Progenitor cell of endocrine pancreas (in vitro differentiated cells): ENCODE data around the gene SYTL4. TPM values are rescaled to one million over a fixed set of nuclear protein-coding genes. Genes with fewer than 3 reads are reported as not detected.

ENCODE experiments used
- DNase-seq: peaks from one replicate; pipeline ENCODE4 v3.0.0; 2021; ENCODE audit warnings: low spot score; ENCODE audit not compliant: unreplicated experiment
- H3K27ac Mint-ChIP-seq: 2 replicates; pipeline ENCODE4 v1.8.0; 2021; ENCODE audit warnings: mild to moderate bottlenecking, moderate library complexity, mixed read lengths
- H3K27me3 Mint-ChIP-seq: 2 replicates; pipeline ENCODE4 v1.8.0; 2021; ENCODE audit warnings: mixed read lengths
- H3K36me3 Mint-ChIP-seq: 2 replicates; pipeline ENCODE4 v1.8.0; 2022; ENCODE audit warnings: mixed read lengths; ENCODE audit not compliant: insufficient read depth
- H3K4me1 Mint-ChIP-seq: 2 replicates; pipeline ENCODE4 v1.8.0; 2021; ENCODE audit warnings: low read depth, mixed read lengths
- H3K4me3 Mint-ChIP-seq: 2 replicates; pipeline ENCODE4 v1.8.0; 2021; ENCODE audit warnings: low read depth, mild to moderate bottlenecking, moderate library complexity, mixed read lengths
- H3K9me3 Mint-ChIP-seq: 2 replicates; pipeline ENCODE4 v1.8.0; 2021; ENCODE audit warnings: low read depth, mixed read lengths
- total RNA-seq: library from RNA; stranded (reverse); gene quantifications from 2 replicates; pipeline ENCODE4 v1.2.1, GENCODE V29; 2021
- TF ChIP-seq, protein P1 (sequence below): fragments of 200-600 bp; sonication (generic); IDR thresholded peaks from one replicate; pipeline ENCODE4 v1.5.0; 2021; ENCODE audit warnings: antibody characterized with exemption, mild to moderate bottlenecking; ENCODE audit not compliant: unreplicated experiment

The SYTL4 gene
- total RNA-seq, 1 donor from 2014 or later = 1.8 TPM

DNA sequence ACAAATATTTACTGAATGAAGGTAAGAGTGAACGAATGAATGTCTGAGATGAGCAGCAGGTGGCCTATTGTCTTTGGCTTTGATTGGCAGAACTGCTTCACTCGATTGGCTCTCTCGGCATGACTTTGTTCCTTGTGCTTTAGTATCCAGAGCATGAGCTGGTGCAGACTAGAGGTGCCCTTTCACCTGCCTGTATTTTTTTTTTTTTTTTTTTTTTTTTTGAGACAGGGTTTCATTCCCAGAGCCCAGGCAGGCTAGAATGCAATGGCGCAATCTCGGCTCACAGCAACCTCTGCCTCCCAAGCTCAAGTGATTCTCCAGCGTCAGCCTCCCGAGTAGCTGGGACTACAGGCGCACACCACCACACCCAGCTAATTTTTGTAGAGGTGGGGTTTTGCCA, 49.0 kb downstream of the SYTL4 start:
- H3K4me3 Mint-ChIP-seq = no peak overlapping the region
- TF ChIP-seq, protein P1, sequence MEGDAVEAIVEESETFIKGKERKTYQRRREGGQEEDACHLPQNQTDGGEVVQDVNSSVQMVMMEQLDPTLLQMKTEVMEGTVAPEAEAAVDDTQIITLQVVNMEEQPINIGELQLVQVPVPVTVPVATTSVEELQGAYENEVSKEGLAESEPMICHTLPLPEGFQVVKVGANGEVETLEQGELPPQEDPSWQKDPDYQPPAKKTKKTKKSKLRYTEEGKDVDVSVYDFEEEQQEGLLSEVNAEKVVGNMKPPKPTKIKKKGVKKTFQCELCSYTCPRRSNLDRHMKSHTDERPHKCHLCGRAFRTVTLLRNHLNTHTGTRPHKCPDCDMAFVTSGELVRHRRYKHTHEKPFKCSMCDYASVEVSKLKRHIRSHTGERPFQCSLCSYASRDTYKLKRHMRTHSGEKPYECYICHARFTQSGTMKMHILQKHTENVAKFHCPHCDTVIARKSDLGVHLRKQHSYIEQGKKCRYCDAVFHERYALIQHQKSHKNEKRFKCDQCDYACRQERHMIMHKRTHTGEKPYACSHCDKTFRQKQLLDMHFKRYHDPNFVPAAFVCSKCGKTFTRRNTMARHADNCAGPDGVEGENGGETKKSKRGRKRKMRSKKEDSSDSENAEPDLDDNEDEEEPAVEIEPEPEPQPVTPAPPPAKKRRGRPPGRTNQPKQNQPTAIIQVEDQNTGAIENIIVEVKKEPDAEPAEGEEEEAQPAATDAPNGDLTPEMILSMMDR = no peak
- no peak overlapping the region for H3K27ac Mint-ChIP-seq
- H3K4me1 Mint-ChIP-seq = no peaks in the 10 kb centered on the region
- no peaks in the 10 kb centered on the region for H3K27me3 Mint-ChIP-seq
- no peaks in the 10 kb centered on the region for H3K36me3 Mint-ChIP-seq
- DNase-seq = no peak
- H3K9me3 Mint-ChIP-seq = peaks cover under 1% of the 10 kb centered on the region

DNA sequence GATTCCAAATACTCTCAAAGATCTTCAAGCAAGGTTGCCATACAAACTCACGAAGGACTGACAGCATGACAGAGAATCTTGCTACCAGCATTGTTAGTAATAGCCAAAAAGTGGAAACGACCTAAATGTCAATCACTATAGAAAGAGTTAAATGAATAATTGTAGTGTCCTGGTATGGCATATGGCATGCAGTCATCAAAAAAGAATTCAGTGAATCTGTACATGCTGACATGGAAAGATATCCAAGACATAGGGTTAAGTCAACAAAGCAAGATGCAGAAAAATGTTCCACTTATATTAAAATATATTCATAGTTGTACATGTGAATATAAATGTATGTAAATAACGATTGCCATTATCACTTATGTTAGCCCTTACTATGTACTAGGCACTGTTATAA, 50.3 kb downstream of the SYTL4 start:
- no peak for DNase-seq
- no peaks in the 10 kb centered on the region for H3K36me3 Mint-ChIP-seq
- no peaks in the 10 kb centered on the region for H3K27me3 Mint-ChIP-seq
- H3K9me3 Mint-ChIP-seq = no peaks in the 10 kb centered on the region
- no peak overlapping the region for H3K4me3 Mint-ChIP-seq
- no peaks in the 10 kb centered on the region for H3K4me1 Mint-ChIP-seq
- H3K27ac Mint-ChIP-seq = no peak overlapping the region
- TF ChIP-seq, protein P1 = no peak

- no peaks in the 10 kb centered on the region for H3K4me1 Mint-ChIP-seq
- no peaks in the 10 kb centered on the region for H3K36me3 Mint-ChIP-seq
- H3K4me3 Mint-ChIP-seq = no peak overlapping the region
- H3K27ac Mint-ChIP-seq = no peak overlapping the region
- TF ChIP-seq, protein P1 = no peak
- H3K9me3 Mint-ChIP-seq = no peaks in the 10 kb centered on the region
- DNase-seq = no peak
- H3K27me3 Mint-ChIP-seq = no peaks in the 10 kb centered on the region
These were observed 51.2 kb downstream of the SYTL4 start for GRCh38 chrX:100680756-100681155.

DNA sequence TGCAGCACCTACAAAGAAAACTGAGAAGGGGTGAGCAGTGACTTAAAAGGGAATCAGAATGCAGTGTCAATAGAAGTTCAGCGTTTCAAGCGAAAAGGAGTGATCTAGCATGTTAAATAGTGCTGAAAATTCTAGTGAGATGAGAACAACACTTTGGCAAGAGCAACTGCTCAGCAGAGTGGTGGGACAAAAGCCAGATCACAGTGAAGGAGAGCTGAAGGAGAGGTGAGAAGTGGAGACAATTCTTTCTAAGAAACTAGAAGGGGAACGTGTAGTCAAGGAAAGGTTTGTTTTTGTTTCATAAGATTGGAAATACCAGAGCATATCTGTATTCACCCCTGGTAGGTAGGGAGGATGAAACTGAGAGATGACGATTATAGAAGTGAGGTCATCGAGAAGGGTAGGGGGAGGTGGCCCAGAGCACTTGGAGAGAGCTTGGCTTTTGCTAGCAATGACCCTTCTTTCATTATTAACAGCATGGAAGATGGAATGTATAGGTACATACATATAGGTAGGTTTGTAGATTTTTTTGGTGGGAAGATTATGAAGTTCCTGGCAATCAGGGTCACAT, 54.2 kb downstream of the SYTL4 start:
- no peak overlapping the region for H3K27ac Mint-ChIP-seq
- no peaks in the 10 kb centered on the region for H3K4me1 Mint-ChIP-seq
- peaks cover 5% of the 10 kb centered on the region for H3K9me3 Mint-ChIP-seq
- TF ChIP-seq, protein P1 = no peak
- no peak for DNase-seq
- H3K27me3 Mint-ChIP-seq = no peaks in the 10 kb centered on the region
- no peak overlapping the region for H3K4me3 Mint-ChIP-seq
- no peaks in the 10 kb centered on the region for H3K36me3 Mint-ChIP-seq

DNA sequence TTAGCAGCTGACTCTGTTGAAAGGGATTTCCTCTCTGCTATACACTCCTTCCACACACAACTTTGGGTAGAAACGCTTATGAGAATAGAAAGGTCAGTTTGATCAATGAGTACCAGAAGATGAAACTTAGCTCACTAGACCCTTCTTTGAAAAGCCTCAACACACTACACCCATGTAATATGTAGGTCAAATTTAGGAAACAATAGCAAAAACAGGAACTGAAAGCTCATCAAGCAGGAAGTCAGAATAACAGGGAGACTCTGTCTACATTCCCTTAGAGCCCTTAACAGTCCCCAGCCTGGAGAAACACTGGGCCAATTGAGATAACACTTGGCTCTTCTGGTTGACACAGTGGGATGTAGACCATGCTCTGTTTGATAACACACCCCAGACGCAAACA, 57.2 kb downstream of the SYTL4 start:
- no peak overlapping the region for H3K27ac Mint-ChIP-seq
- no peaks in the 10 kb centered on the region for H3K4me1 Mint-ChIP-seq
- no peaks in the 10 kb centered on the region for H3K36me3 Mint-ChIP-seq
- TF ChIP-seq, protein P1 = no peak
- no peak for DNase-seq
- H3K4me3 Mint-ChIP-seq = no peak overlapping the region
- peaks cover 5% of the 10 kb centered on the region for H3K9me3 Mint-ChIP-seq
- no peaks in the 10 kb centered on the region for H3K27me3 Mint-ChIP-seq
